ENCODE data around the gene COQ9.
"Not testable (repeated sequence)": the region's sequence is repeated elsewhere in the genome, so short reads cannot be mapped to it uniquely, and the experiment has no call there.

Gene COQ9

DNA sequence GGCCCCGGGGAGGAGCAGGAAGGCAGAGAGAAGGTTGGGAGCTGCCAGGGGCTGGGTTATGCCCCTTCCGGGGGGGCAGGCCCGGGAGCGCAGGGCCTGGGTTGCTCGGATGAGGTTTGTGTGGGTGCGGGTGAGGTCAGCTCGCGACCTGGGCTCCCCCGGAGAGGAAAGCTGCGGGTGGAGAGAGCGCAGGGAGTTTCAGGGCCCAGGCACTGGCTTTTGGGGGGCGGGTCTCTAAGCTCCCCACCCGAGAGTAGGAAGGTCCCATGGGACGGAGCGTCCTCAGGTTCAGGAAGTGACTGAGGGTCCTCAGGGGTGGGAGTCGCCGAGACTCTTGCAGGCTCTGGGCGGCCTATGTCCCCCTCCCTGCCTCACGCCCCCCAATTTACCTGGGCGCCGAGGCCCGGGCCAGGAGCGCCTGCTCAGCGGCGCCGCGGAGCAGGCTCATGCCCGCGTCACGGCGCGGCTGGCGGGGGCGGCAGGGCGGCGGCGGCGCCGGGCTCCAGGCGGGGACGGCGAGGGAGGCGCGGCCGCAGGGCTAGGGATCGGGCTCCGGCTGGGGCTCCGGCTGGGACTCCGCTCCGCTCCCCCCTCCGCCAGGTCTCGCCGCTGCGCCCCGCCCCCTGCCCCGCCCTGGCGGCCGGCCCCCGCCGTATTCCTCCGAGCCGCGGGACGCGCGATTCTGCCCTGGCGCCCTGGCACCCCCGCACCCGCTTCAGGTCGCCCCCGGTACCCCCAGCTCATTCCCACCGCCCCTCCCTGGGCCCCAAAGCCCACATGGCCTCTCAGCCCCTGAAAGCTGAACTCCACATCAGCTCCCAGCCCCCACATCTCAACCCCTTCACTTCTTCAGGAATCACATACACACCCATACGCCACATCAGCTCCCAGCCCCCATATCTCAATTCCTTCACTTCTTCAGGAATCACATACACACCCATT, 38.9 kb downstream of the COQ9 start, which contains the start of gene DOK4:
Gene DOK4 (minus strand): TSS at position 578 of the 942 bp plus-strand sequence. CDS start 6,986 bp downstream, outside the sequence.
- DNase-seq = no peak

DNA sequence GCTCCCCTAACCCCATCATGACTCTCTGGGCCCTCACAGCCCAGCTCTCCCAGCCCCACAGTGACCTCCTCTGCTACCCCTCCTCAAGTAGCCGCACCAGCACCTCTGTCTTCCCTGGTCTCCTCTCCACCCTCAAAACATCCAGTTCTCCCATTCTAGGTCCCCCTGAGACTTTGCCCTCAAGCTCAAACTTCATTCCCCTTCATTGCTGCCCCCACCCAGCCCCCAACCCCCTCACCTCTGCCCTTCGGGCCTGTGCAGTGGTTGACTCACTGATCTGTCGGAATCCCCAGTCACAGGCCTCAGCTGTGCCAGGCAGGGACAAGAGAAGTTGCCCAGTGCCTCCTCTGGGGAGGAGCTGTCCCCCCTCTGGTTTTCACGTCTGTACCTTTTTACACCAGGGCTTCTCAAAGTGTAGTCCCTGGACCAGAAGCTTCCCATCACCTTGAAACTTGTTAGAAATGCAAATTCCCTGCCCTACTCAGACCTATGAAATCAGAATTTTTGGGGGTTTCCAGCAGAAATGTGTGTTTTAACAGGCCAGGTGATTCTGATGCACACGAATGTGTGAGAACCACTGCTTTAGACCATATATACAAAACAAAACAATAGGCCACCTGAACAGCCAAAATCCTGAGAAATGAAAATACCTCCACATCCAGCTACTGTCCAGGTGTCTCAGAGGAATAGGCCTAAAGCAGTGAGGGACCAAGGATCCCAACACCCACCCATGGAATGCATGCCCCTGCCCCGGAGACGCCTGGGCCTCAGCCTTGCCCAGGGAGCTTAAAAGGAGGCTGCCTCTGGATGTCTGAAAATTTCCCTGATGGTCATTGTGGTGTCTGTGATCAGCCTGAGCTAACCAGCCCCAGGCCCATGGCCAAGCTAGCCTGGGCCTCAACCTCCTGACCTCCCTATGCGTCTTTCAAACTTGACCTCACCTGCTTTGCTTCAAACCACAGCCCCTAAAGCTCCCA, 39.9 kb downstream of the COQ9 start:
- no peak for DNase-seq

DNA sequence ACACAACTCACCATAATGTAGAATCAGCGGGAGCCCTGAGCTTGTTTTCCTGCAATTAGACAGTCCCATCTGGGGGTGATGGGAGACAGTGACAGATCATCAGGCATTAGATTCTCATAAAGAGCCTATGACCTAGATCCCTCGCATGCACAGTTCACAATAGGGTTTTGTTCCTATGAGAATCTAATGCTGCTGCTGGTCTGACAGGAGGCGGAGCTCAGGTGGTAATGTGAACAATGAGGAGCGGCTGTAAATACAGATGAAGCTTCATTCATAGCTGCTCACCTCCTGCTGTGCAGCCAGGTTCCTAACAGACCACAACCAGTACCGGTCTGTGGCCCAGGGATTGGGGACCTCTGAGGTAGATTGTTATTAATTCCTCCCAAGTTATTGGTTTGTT, 42.0 kb downstream of the COQ9 start:
- DNase-seq = no peak

DNA sequence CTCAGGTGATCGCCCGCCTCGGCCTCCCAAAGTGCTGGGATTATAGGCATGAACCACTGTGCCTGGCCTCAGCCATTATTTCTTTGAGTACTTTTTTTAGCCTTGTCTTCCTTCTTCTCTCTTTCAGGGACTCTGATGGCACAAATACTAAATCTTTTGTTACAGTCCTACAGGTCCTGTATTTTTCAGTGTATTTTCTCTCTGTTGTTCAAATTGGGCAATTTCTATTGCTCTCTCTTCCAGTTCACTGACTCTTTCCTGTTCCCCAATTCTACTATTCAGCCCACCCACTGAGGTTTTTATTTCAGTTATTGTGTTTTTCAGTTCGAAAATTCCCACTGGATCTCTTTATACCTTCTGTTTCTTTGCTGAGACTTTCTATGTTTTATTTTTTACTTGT, 46.5 kb downstream of the COQ9 start:
- no peak for DNase-seq

DNA sequence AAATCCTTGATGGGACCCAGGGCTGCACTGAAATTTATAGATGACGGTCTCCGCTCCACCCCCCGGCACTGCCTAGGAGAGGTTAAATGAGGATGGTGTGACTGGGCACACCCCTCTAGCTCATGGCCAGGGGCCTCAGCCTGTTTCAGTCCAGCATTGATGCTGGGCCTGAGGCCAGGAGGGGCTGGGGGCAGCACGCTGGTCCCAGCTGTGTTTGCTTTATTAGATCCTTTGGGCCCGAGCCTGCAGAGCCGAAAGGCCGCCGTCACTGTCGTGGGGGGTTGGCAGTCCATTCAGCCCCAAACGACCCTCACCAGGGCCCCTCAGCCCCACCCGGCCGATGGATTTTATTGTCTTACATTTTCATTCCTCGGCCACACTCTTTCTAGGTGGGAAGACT, 49.8 kb downstream of the COQ9 start:
- no peak for DNase-seq

DNA sequence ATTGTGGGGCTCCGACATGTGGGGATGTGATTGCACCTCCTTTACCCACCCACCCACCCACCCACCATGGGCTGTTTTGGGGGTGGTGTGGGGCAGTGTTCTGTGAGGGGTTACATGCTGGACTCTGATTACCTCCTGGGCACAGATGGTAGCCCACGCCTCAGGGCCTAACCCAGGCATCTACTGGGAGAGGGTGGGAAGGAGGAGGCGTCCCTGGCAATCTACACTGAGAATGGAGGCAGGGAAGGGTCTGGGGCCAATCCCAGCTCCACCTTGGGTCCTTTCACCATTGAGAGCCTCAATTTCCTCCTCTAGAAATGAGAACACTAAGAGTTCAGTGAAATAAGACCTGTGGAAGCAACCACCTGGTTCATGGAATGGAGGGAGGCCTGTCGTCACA, 50.8 kb downstream of the COQ9 start:
- DNase-seq = no peak

DNA sequence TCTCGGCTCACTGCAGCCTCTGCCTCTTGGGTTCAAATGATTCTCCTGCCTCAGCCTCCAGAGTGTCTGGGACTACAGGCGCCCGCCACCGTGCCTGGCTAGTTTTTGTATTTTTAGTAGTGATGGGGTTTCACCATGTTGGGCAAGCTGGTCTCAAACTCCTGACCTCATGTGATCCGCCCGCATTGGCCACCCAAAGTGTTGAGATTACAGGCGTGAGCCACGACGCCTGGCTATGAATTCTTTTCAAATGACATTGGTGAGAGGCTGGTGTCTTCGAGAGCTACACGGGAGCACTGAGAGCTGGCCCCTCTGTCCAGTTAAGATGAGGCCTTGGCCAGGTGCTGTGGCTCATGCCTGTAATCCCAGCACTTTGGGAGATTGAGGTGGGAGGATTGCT, 52.7 kb downstream of the COQ9 start:
- not testable (repeated sequence) for DNase-seq

DNA sequence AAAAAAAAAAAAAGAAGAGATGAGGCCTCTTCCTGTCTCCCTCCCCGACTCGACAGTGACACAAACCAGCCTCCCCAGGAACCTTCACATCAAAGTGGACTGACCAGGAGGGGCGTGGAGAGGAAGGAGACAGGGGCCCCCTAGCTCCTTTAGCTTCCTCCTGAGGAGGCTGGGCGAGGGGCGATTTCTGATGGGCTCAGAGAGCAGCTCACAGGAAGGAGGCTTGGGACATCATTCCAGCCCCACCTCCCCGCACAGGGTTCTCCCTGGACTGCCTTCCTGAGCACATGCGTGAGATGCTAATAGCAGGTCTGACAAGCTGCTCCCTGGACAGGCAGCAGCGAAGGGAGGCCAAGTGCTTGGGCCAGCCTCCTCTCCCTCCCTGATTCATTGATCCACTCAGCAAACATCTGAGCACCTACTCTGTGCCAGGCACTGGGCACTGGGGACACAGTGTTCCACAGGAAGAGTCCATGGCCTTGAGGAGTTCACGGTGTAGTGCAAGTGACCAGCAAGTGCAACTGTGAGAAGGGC, 53.4 kb downstream of the COQ9 start:
- no peak for DNase-seq

DNA sequence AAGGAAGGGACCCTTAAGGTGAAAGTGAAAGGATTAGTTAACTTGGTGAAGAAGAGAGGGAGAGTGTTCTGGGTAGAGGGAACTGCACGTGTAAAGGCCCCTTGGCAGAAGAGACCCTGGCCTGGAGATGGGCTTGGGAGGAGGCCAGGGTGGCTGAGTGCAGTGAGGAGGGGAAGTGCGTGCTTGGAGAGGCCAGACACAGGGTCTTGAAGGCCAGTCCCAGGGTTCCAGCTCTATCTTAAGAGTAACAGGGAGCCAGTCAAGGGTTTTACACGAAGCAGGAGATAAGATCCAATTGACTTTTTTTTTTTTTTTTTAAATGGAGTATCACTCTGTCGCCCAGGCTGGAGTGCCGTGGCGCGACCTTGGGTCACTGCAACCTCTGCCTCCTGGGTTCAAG, 54.2 kb downstream of the COQ9 start:
- DNase-seq = no peak

DNA sequence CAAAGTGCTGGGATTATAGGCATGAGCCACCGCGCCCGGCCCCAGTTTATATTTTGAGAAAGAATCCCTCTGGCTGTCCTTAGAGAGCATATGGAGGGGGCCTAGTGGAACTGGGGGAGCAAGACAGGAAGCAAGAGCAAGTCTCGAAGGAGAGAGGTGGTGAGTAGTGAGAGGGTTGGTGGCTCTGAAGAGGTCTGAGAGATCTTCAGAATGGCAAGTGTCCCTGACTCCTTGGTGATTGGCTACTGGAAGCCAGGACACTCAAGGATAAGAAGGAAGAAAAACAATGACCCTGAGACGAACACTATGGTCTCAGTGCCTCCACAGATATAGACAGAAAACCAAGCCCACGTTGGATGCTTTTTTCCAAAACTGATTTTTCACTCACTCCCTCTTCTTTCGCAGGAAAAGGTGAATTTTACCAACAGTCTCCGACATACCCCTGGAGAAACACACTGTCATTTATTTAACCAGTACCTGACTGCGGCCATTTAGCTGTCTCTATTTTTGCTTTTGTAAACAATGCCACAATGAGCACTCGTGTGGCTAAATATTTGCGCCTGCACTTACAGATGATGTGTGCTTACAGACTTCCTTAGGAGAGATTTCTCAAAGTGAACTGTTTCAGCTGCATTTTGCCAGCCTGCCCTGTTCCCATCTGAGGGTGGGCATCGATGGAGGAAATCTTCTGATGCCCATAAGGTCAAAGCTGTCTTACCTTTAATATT, 54.9 kb downstream of the COQ9 start:
- DNase-seq = no peak

DNA sequence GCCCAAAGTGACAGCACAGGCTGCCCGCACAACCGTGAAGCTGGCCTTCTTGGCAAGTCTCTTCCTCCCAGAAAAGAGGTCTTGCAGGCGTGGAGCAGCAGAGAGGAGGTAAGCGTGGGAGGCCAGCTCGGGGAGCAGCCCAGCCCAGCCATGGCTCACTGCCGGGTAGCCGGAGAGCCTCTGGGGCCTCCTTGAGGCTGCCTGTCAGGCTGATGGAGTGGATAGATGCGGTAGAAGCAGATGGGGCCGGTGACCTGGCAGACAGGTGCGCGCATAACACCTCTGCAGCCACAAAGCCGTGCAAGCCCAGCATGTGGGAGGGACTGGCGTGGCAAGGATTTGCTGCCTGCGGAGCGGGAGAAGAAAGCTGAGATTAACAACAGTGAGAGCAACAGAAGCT, 56.1 kb downstream of the COQ9 start:
- peak; percentile 23 for DNase-seq

DNA sequence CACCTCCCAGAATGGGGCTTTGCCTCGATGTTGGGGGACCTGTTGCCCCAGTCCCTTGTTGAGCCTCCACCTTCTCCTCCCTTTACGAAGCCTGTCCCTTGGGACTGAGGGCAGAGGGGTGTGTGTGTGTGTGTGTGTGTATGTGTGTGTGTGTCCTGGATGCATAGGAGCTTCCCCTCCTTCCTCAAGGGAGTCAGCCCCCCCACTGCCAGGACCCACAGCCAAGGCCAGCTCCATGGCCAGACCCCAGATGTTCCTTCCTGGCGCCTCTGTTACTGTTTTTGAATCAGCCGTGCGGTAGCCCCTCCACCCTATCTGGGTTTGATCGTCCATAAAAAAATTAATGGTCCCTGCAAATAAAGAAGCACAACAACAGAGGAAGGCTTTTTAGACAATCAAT, 56.7 kb downstream of the COQ9 start:
- no peak for DNase-seq

DNA sequence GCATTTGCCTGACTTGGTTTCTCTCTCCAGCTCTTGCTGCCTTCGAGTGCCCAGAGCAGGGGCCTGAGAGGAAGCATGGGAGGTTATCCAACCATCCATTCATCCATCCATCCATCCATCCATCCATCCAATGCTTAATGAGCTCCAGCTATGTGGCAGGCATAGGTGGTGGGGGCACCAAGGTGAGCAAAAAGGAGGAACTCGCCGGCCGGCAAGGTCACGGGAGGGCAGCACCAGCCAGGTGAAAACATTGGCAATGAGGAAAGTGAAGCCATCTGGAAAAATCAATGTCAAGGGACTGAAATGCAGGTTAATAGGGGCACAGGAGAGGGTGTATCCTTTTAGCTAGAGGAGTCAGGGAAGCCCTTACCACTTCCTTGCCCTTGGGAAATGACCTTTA, 57.2 kb downstream of the COQ9 start:
- no peak for DNase-seq

DNA sequence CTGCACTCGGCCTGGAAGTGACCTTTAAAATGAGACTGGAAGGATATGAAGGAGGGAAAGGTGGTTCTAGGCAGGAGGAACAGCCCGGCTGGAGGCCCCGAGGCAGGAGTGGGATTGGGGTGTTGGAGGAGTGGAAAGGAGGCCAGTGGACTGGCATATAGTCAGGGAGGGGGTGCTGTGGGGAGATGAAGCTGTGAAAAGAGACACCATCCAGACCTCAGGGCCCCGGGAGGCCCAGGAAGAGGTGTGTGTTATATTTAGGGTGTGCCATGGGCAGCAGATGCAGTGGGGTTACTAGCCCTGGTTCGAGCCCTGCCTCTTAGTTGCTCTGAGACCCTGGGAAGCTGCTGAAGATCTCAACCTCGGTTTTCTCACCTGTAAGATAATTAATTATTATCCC, 57.9 kb downstream of the COQ9 start:
- DNase-seq = no peak

DNA sequence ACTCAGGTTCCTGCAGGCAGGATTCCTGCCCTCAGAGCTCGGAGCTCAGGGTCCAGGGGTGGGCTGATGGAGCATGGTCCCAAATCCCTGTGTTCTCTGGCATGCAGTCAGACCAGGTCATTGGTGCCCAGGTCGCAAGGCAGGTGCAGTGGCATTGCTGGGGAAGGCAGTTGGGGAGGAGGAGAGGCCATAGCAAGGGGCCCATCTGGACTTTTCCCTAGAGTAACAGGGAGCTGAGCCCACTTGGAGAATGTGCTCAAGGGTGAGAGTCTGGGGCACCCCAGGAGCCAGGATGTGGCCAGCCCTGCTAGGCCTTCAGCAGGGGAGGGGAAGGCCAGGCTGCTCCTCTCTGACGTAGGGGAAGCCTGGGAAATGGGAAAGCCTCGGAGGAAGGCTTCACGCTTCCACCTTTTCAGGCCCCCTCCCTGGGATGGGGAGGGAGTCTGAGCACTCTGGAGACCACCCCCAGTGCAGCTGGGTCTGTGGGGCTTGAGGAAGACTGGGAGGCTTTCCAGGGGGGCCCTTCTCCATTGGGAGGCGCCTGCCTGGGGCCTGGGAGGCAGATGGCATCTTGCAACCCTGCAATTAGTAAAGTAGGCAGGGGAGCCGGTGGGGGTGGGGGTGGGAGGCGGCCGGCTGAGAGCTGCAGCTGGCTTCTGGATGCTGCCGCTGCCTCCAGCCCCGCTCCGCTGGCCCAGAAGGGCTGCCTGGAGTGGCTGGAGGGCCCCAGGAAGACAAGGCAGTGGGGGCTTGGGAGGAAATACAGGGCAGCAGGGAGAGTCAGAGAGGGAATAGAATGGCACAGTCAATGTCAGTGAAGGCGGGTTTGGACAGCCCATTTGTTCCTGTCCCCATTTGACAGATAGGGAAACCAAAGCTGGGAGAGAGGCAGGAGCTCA, 60.1 kb downstream of the COQ9 start:
- DNase-seq = peak; percentile 65

DNA sequence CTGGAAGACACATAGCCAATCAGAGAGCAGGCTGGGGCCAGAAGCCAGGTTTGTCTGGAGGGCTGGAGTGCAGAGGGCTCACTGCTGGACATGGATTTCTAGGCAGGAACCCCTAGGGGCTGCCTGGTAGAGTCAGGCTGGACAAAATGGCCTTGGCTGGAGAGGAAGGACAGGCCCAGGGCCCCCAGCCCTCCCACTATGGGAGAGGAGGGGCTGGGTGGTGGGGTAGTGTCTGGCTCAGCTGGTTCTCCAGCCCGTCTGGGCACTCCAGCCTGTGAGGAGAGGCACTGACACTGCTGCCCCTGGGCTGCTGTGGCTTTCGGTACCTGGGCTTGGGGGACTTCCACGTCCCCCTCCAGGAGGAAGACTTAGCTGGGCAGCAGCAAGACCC, 60.8 kb downstream of the COQ9 start:
- DNase-seq = no peak

DNA sequence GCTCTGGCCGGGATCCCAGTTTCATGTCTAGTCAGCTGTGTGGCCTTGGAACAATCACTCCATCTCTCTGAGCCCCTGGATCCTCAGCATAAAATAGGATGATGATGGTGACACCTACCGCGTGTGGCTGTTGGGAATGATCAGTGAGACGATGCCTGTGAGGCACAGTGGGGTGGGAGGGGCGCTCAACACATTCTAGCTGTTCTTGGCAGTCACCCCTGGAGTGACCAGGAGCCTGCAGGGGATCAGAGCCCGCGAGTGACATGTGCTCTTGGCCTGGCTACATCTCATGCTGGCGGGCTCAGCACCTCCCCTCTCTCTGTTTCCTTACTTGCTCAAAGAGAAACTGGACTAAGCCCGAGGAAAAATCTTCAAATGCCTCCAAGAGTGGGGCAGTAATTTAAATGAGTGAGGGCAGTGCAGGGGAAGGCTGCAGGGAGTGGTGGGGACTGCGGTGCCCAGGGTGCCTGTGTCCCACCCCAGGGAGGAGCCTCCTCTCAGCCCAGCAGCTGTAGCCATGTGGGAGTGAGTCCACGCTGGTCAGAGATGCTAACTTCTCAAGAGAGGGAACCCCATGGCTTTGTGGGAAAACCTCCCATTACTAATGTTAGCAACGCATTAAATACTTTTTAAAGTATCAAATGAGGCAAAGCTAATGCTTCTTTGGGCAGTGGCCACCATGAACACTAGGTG, 62.1 kb downstream of the COQ9 start:
- DNase-seq = no peak

DNA sequence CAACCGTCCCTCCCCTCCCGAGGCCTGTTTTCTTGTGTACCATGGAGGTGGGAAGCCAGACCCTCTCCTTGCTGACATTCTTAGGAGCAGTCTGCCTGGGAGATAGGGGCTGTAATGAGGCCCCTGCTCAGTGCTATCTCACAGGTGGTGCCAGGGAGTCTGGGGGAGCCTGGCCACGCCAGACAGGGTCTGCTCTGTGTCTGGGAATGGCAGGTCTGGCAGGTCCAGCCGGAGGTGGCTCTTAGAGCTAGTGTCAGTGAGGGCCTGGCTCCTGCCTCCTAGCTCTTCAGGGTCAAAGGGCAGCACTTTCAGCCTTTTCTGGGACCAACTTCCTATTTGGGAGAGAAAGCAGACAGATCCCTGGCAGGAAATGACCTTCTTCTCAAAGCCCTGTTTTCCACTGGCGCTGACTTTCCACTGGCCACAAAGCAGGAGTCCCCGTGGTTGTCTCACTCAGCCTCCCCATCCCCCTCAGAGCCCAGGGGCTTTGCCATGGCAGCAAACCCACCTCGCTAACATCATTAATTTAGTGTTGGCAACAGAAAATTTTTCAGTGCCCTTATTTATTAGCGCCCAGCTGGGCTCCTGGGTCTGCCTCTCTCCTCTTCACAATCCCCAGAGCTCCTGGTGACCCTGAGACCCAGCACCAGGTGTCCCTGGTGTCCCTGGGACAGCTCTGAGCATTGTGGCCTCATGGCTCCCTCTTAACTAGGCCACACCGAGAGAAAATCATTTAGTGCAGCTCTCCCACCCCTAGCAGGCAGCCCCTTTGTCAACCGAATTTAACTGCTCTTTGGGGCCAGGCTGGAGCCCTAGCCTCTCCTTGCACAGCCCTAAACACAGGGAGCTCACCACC, 63.0 kb downstream of the COQ9 start:
- DNase-seq = no peak

All from NCI-H524 treated with DMSO at 0.1 percent for 48 hours (cell line).